ENCODE data around the gene ZDHHC11B.
"Not testable (repeated sequence)": the region's sequence is repeated elsewhere in the genome, so short reads cannot be mapped to it uniquely, and the experiment has no call there.

- TF ChIP-seq CTCF (conservative IDR thresholded peaks at IDR 0.05 in 1 of 2, IDR thresholded peaks at IDR 0.05 in 1 of 2; ENCODE audit: low read depth in 1 of 2, low read length in 2 of 2); EZH2 (IDR thresholded peaks at IDR 0.05; ENCODE audit: low read length, missing control alignments): not testable (repeated sequence)
These were observed 103.7 kb downstream of the ZDHHC11B start for GRCh38 chr5:680836-681235.
